GM21825 (cell line): ENCODE results near the gene TBCD.
A peak's percentile ranks its signal among the peaks of the same experiment; 100 is the strongest.

Source experiments
- ATAC-seq: cut with Tn5 transposase; IDR thresholded peaks from one replicate; pipeline ENCODE4 v1.9.1; 2021; ENCODE audit warnings: mild to moderate bottlenecking, moderate library complexity; ENCODE audit not compliant: unreplicated experiment

TBCD gene

GRCh38 chr17:82751571-82752370, at the start of gene TBCD:
TSS of gene TBCD (plus strand) at chr17:82752065. CDS start at chr17:82752194, 129 bp downstream.
- ATAC-seq, result peak; percentile 63

GRCh38 chr17:82702231-82702927, 49.5 kb upstream of the TBCD start:
- no peak for ATAC-seq

- no peak for ATAC-seq
These were observed 48.7 kb upstream of the TBCD start for GRCh38 chr17:82703036-82703745.

DNA sequence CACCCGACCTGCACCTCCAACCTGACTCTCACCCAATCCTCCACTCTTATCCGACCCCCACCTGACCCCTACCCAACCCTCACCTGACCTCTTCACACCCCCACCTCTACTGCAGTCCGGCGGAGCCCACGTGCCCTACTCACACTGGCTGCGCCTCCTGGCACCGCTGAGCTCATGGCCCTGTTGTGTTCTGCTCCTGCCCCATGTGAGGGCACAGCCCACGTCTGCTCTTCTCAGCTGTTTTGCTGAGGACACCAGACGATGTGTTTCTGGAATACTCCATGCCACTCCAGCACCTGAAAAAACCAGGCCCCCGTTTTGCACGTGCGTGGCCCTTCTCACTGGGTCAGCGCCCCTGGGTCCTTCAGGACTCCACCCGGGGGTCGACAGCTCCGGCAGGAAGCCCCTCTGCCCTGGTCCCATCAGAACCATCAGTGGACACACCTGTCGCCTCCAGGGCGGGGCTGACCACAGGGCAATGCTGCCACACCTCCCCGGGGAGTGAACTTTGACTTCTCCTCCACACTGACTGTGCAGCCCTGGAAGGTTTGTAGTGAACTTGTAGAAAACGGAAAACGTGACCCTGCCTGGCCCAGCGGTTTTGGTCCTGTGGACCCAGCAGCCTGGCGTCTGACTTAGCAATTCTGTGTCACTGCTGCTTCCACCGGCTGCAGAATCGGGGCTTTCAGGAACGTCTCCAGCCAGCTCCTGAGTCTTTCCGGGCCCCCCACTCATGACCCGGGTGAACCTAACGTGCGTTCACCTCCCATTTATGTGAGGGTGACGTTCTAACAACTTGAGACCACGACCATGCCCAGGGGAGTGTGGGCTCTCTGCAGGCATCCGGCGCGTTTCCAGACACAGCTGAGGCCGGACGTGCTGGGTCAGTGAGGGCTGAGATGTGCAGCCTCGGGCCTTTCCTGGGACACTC, 47.7 kb upstream of the TBCD start:
- no peak for ATAC-seq

GRCh38 chr17:82704886-82705285, 47.0 kb upstream of the TBCD start:
- ATAC-seq, result no peak

DNA sequence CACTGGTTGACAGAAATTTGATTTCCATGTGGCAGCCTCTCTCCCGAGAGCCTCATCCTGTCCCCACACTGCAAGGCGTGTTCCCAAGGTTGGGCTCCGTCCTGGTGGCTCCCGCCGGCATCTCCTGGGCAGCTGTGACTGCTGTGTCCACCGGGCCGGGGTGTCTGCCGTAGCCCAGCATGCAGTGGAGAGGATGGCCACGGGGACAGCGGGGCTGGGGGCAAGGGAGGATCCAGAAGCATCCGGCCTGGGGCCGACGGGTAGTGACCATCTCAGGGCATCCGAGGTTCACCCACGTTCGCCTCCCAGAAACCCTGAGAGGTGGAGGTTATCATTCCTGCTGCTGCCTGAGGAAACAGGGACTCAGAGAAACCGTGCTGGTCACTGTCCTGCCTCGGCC, 46.1 kb upstream of the TBCD start:
- no peak for ATAC-seq

GRCh38 chr17:82709024-82709675, 42.7 kb upstream of the TBCD start:
- no peak for ATAC-seq

- ATAC-seq, result no peak
These were observed 42.0 kb upstream of the TBCD start for GRCh38 chr17:82709676-82710498.

GRCh38 chr17:82710499-82711232, 41.2 kb upstream of the TBCD start:
- no peak for ATAC-seq

- no peak for ATAC-seq
These were observed 38.7 kb upstream of the TBCD start for GRCh38 chr17:82713071-82713723.

DNA sequence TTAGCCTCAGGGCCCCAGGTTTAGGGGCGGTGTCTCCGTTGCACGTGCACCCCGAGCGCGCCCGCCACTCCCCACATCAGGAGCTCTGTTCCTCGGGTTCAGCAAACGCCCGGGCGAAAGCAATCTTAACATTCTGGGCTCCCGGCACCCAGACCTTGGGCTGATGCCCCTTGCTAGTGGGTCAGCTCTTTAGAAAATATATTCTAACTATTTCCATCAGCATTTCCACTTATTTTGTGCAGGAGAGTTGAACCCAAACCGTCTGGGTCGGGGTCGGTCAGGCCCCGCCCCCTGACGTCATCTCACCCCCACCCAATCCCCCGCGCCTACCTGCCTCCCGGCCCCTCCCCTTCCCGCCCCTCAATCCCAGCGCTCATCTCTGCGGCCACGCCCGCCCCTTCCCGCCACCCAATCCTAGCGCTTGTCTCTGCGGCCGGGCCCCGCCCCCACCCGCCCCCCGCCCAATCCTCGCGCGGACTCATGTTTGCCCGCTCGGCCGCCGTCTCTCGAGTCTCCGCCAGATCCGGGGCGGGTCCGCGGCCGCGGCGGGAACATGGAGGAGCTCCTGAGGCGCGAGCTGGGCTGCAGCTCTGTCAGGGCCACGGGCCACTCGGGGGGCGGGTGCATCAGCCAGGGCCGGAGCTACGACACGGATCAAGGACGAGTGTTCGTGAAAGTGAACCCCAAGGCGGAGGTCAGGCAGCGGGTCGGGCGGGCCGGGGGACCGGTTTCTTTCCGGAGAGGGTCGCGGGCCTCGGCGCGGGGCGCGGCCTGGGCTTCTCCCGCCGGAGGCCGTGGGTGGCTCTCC, 35.5 kb upstream of the TBCD start, which contains the start of gene FN3KRP:
TSS of gene FN3KRP (plus strand) at position 504 of the 808 bp plus-strand sequence. CDS start at position 554, 50 bp downstream.
- peak; percentile 60 for ATAC-seq

DNA sequence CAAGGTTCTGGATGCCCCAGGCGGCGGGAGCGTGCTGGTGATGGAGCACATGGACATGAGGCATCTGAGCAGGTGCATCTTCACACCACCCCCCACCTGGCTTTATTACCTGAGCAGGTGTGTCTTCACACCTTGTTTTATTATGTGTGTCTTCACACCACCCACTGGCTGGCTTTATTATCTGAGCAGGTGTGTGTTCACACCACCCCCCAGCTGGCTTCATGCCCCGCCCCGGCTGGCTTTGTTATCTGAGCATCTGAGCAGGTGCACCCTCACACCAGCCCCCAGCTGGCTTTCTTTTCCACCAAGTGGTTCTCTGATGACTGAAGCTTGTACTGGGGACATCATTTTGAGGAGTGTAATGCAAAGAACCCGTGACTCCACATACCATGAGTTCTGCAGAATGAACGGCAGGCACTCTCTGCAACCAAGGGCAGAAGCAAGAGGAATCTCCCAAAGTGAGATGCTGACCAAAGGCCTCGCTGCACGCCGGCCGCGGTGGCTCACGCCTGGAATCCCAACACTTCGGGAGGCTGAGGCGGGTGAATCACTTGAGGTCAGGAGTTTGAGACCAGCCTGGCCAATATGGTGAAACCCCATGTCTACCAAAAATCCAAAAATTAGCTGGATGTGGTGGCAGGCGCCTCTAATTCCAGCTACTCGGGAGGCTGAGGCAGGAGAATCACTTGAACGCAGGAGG, 32.7 kb upstream of the TBCD start:
- ATAC-seq, result no peak

DNA sequence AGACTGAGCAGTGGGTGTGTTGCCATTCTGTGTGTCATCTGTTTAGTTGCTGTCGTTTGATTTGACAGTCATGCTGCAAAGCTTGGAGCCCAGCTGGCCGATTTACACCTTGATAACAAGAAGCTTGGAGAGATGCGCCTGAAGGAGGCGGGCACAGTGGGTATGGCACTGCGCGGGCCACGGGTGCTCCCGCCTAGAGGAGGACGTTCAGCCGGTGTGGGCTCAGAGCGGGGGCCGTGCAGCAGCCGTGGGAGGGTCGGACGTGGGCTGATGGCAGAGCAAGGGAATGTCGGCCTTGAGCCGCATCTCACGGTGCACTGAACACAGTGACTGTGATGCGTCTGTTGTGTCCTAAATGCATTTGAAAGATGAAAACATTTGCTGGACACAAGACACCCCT, 31.7 kb upstream of the TBCD start:
- no peak for ATAC-seq

DNA sequence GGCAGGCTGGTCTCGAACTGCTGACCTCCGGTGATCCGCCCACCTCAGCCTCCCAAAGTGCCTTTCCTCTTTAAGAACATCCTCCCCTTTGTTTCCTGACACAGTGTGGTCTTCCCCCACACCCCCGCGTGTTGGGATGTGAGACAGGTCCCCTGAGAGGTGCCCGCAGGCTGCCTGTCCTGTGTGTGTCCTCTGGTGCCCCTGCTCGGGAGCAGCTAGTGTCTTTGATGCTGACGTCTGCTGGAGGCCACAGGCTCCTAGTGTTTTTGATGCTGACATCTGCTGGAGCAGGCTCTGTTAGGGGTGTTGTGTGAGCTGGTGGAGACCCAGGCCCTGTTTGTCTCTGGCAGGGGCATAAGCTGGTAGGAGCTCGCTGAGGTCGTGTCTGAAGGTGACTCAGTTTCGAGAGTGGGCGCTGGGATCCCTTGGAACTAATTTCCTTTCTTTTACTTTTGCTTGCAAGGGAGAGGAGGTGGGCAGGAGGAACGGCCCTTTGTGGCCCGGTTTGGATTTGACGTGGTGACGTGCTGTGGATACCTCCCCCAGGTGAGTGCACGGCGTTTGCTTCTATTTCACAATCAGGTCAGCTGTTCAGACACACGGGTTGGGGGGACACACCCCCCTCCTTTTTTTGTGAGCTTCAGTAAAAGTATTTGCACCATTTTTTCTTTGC, 29.4 kb upstream of the TBCD start:
- no peak for ATAC-seq

- ATAC-seq, result no peak
These were observed 28.6 kb upstream of the TBCD start for GRCh38 chr17:82723169-82723807.
